HG03108 (cell line): ENCODE results near the gene IGSF1.
"Not testable (repeated sequence)": the region's sequence is repeated elsewhere in the genome, so short reads cannot be mapped to it uniquely, and the experiment has no call there.

Experiments used
- ATAC-seq: cut with Tn5 transposase; IDR thresholded peaks from one replicate; pipeline ENCODE4 v1.9.1; 2021; ENCODE audit warnings: moderate library complexity; ENCODE audit not compliant: unreplicated experiment

The IGSF1 gene

DNA sequence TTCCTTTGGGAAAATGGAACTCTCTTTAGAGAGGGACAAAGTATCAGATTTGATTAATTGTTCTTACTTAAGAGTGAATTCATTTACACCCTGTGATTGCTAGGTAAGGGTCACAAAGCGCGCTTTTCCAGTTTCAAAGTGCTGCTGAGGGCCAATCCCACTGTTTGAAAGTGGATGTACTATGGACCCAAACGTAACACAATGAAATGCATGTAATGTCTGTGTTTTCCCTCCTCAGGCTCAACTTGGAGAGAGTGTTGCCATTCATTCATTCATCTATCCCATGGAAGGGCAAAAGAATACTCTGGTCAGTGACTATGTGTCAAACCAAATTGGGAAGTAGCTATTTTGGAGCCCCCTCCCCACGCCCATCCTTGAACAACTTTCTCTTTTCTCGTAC, 16.1 kb downstream of the IGSF1 start:
- ATAC-seq = no peak

DNA sequence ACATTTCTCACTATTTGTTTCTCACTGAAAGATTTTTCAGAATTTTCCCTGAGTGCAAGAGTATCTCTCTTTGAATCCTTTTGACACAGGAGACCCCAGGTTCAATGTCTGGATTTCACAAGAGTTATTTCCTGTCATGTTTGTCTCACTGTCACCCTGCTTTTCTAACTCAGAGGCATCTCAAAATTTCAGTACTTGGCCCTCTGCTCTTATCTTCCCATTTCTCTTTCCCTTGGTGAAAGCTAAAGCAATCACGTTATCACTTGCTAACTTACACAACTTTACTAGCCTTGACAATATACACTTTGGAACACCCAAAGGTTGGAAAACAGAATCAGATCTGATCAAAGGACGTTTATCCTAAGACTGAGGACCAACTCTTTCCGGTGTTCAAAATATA, 17.3 kb downstream of the IGSF1 start:
- no peak for ATAC-seq

DNA sequence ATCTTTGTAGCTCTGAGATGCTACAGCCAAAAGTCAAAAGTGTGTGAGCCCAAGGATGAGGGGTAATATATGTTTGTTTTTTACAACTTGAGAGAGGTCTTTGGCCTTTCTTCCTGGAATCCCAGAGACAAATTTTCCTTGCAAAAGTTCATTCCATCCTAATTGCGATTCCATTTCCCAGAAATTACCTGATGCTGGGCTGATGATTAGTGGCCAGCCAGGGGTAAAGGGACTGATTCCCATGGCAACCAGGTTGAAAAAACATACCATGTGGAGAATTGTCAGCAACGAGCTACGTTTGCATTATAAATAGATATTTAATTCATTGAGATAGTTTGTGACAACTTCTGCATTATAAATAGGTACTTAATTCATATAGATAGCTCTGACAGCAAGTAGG, 17.8 kb downstream of the IGSF1 start:
- ATAC-seq = no peak

- no peak for ATAC-seq
Observed at GRCh38 chrX:131270080-131270479, 19.0 kb downstream of the IGSF1 start.

DNA sequence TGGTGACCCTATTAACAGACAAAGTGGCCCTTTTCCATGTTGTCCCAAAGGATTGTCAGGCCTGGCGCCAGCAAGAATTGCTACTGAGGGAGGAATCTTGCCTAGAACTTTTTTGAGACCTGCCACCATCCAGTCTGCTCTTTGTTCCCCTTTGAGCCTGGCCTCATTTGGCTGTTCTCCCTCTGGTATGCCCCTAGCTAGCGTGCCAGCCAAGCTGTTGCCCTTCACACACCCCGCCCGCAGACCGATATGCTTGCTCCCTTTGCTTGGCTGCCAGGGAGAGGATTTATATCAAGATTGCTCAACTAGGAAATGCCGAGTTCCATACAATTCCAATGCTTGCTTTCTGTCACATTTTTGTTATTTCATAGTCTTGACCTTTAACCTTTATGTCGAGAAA, 24.4 kb downstream of the IGSF1 start:
- ATAC-seq = no peak

GRCh38 chrX:131264053-131264452, 25.1 kb downstream of the IGSF1 start:
- ATAC-seq = no peak

- no peak for ATAC-seq
Observed at GRCh38 chrX:131262738-131263679, 26.1 kb downstream of the IGSF1 start.

GRCh38 chrX:131262200-131262599, 26.9 kb downstream of the IGSF1 start:
- ATAC-seq = no peak

GRCh38 chrX:131257367-131257766, 31.7 kb downstream of the IGSF1 start:
- no peak for ATAC-seq

- not testable (repeated sequence) for ATAC-seq
Observed at GRCh38 chrX:131250984-131251738, 37.9 kb downstream of the IGSF1 start.

DNA sequence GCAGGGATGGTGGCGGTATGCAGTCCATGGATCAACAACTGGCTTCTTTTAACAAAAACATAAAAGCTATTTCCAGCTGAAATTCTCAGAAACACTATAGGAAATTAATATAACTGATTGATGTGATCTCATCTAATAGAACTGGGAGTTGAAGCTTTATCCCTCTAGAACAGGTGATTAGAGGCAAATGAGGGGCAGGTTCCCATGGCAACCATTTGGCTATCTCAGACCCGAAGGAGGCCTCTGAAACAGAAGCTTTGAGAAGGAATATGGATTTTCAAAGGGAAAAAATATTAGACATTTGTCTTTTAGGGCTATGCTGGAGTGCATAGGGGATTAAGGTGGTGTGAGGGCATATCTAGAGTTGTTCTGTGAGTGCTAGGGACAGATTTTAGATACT, 50.0 kb downstream of the IGSF1 start:
- ATAC-seq = no peak

- ATAC-seq = no peak
Observed at GRCh38 chrX:131237363-131237762, 51.7 kb downstream of the IGSF1 start.

DNA sequence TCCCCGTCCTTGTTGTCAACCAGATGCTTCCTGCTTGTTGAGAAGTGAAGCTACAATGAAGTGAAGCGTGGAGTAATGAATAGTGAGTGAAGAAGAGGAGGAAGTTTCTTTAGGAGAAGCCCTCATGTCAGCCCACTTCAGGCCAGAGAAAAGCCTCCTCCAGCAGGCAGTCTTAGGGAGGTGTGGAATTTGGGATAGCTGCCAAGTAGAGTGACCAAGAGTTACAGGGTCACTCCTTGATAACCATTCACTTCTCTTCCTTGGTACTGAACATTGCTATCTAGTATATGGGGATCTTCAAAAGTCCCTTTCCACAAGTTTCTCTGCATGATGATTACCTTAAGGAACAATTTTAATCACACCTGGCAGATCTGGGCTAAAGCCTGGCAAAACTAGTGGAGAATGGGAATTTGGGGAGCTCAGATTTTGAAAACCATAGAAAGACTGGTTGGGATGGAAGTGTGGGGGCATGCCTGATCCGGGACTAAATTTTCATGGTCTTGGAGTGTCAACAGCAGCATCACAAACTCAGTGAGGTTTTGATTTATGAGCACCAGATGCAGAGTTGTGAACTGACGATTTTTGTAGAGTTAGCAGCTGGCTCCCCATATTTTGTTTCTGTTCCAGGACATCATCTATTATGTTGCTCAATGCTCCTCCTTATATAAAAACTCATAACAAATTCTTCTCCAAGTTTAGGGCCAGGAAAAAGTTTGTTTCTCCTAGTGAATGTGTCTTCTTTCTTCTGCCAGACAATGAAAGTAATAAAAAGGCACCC, 53.1 kb downstream of the IGSF1 start:
- no peak for ATAC-seq

DNA sequence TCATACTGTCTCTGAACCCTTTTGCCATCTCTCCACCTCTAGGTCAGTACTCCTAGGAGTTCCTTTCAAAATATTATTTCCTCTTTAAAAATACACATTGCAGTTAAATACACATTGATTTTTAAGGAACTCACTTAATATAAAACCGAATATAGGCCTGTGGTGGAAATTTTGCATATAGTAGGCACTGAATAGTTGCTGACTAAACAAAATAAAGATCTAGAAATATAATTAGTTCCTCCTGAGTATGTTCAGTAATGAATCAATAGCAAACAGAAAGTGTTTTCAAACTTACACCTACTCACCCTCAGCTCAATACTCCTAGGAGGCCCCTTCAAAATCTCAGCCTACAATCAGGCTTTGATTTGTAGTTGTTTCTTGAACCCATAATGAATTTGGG, 61.5 kb downstream of the IGSF1 start:
- ATAC-seq = no peak

DNA sequence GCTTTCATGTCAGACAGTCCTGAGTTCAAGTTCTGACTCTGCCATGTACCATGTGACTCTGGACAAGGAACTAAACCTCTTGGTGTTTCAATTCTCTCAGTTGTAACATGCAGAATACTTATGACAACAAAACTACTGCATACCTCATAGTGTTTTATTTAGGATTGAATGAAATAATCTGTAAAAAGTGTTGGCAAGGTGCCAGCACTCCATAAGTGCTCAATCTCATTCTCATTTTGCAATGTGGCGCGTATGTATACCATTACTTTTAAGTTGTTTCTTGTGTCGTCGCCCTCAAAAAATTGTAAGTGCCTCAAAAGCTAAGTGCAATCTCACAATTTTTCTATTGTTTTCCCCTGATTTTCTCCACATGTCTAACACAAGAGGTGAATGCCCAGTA, 62.5 kb downstream of the IGSF1 start:
- no peak for ATAC-seq

- ATAC-seq = no peak
Observed at GRCh38 chrX:131225078-131225477, 64.0 kb downstream of the IGSF1 start.
